ENCODE data around the gene TBC1D1.
"Not testable (repeated sequence)": the region's sequence is repeated elsewhere in the genome, so short reads cannot be mapped to it uniquely, and the experiment has no call there.

TBC1D1 gene

DNA sequence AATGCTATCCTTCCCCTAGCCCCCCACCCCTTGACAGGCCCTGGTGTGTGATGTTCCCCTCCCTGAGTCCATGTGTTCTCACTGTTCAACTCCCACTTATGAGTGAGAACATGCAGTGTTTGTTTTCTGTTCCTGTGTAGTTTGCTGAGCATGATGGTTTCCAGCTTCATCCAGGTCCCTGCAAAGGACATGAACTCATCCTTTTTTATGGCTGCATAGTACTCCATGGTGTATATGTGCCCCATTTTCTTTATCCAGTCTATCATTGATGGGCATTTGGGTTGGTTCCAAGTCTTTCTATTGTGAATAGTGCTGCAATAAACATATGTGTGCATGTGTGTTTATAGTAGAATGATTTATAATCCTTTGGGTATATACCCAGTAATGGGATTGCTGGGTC lies 32.2 kb downstream of the TBC1D1 start:
- not testable (repeated sequence) for DNase-seq (ENCODE audit: low read depth)

DNA sequence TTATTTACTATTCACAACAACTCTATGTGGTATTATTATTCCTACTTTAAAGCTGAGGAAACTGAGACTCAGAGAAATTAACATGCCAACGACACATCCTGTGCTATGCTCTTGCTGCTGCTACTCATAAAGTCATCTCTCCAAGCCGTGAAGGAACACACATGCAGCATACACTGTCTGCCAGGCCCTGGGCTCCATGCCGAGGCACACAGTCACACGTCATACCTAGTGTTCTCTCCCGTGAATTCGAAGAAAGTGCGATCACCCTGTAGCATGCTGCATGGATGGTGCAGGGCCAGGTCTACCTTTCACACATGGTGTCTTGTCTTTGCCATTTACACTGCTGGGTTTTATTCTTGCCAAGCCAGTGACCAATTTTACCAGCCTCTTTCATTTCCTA lies 34.1 kb downstream of the TBC1D1 start:
- no peak for DNase-seq (ENCODE audit: low read depth)

DNA sequence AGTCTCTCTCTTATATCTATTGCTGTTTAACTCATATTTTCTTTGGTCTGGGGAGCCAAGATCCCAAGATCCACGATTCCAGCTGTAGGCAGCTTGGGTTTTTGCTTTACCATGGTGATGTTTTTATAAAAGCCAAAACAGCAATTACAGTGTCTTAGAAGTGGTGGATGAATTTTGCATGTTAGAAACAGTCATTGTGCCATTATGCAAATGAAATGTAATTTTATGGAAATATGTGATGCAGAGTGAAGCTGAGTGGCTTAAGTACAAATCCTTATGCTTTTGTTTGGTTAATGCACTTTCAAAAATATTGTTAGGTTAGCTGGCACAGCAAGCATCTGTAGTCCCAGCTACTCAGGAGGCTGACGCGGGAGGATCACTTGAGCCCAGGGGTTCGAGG lies 36.5 kb downstream of the TBC1D1 start:
- no peak for DNase-seq (ENCODE audit: low read depth)

DNA sequence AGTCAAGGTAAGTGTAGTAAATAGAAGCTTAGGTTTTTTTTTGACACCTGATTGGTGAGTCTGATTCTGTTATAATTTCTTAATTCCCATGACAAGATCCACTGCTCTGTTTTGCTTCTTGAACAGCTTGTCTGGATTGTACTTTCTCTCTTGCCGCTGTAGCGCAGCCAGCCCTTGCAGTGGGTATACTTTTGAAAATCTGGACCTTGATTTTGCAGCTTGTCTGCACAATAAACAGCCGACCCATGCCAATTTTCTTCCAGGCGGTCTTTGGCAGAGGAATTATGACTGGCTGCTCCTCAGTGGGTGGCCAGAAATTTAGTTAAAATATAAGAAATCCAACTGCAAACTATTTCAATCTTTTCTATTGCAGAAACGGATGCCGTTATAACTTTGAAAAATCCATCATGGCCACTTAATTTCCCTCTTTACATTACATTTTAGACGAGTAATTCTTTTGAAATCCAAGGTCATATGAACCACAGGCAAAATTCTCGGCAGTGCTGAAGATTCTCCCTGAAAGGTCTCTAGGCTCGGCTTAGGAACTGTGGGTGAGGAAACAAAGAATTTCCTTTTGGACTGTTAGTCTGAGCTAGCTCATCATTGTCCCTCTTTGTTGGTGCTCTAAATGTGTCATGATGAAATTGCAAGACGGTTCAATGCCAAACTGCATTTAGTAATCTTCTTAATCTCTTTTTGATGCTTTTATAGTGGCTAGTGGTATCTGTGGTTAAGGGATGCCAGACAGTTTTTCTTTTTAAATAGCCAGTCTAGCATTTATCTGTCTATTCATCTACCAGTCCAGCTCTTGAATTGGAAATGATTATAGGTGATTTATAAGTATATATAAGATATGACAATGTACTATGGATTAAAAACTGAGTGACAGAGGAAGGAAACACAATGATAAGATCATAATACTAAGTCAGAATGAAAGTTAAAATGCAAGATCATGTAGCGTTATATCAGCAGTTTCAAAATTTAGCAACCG lies 37.8 kb downstream of the TBC1D1 start:
- DNase-seq (ENCODE audit: low read depth): no peak

DNA sequence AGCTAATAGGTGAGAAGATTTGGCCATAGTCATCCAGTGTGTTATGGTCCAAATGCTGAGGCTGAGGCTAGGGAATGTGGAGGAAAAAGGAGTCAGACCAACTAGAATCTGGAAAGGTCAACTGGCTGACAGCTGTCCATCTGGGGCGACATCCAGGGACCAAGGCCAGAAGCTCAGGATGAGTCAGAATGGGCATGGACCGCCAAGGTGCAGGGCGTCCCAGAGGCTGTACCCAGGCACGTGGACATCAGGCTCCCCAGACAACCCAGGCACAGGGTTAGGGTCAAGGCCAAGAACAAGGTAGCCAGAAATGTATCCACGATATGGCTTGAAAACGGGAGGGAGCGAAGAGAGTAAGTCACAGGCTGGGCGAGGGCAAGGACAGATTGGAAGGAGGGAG lies 43.2 kb downstream of the TBC1D1 start:
- DNase-seq (ENCODE audit: low read depth): no peak

DNA sequence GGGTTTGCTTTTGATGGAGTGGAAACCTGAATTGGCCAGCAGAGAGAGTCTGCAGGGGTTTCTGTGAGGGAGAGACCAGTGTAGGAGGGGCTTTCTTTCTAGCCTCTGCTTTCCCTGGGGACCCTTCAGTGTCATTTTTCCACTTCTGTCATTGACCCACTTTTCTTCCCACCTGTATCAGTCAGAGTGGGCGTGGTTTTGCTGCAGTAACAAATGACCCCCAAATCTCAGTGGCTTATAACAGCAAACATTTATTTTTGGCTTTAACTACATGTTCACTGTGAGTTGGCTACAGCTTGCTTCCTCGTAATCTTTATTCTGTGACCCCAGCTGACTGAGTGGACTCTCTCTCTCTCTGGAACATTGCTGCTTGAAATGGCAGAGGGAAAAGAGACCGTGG lies 43.7 kb downstream of the TBC1D1 start:
- DNase-seq (ENCODE audit: low read depth): no peak

DNA sequence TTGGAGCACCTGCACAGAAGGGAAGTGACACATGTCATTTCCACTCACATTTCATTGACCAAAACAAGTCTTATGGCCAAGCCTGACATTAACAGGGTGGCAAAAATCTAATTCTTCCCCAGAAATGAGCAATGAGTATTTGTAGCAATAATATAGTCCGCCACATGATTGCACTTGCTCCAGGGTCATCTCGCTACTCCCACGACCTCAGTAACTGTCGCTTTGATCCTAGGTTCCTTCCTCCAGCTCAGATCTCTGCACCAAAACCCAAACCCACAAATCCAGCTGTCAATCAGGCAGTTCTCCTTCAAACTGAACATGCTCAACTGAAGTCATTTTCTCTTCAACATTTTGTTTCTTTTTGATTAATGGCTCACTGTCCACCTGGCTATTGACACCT lies 44.1 kb downstream of the TBC1D1 start:
- no peak for DNase-seq (ENCODE audit: low read depth)

DNA sequence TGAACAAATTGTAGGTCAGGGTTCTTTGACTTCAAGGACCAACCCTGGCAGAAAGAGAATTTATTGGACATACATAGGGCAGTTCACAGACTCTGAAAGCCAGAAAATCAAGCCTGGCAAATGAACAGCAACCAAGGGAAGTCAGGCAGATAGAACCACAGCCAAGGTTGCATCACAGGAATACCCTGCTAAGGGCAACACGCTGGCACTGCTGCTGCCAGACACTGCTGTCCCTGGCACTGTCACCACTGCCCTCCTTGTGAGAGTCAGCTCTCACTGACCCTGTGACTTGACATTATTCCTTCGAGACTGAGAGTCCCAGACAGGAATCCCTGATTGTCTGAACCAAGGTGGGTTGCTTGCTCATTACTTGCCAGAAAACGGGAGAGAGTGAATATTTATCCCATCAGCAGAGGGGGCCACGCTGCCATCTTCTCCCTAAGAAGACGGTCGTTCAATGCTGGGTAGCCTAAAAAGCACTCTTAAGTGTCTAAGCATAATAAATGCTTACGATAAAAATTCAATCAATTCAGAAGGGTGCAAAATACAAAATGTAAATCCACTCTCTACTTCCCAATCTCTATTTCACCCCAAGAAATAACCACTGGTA lies 46.1 kb downstream of the TBC1D1 start:
- DNase-seq (ENCODE audit: low read depth): no peak

DNA sequence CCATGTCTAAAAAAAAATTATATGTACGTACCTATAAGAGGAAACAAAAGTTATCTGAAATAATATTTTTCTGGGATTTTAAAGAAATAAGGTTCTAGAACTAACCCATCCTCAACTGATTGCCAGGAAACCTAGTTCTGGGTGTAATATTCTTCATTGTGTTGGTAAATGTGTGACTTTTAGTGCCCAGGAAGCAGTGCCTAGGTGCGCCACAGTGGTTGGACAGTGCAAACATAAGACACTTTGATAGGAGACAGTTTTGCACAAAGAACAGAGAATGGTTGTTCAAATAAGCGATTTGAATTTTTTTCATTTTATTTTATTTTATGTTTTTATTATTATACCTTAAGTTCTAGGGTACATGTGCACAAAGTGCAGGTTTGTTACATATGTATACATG lies 47.3 kb downstream of the TBC1D1 start:
- DNase-seq (ENCODE audit: low read depth): no peak

DNA sequence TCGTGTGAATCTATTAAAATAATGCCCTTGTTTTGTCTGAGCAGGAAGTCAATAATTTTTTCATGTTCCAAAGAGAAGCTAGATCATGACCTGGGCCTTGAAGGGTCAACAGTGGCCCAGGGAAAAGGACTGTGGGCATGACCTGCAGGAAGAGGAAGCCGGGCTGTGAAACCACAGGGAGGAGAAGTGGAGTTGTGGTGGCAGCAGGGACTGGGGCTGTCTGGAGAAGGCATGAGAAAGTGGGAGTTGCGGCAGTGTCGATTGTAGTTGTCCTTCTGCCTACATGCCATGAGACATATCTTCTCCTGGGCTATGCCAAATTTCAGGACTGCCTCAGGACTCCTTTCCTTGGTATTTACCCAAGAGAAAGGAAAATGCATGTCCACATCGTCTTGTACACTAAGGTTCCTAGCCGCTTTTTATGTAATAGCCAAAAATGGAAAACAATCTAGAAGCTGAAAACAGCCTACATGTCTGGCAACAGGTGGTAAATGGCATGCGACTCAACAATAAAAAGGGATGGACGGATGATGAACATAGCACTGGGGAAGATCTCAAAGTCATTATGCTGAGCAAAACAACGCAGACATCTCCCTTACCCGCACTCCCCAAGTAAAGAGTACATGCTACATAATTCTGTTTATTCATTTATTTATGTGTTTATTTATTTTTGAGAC lies 55.8 kb downstream of the TBC1D1 start:
- DNase-seq (ENCODE audit: low read depth): no peak

DNA sequence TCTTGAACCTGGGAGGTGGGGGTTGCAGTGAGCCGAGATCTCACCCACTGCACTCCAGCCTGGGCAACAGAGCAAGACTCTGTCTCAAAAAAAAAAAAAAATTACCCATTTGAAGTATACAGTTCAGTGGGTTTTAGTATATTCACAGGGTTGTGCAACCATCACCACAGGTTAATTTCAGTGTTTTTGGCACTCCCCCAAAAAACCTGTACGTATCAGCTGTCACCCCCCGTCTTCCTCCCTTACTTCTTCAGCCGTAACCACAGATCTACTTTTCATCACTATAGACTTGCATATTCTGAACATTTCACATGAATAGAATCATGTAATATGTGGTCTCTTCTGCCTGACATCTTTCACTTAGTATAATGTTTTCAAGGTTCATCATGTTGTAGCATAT lies 57.7 kb downstream of the TBC1D1 start:
- no peak for DNase-seq (ENCODE audit: low read depth)

DNA sequence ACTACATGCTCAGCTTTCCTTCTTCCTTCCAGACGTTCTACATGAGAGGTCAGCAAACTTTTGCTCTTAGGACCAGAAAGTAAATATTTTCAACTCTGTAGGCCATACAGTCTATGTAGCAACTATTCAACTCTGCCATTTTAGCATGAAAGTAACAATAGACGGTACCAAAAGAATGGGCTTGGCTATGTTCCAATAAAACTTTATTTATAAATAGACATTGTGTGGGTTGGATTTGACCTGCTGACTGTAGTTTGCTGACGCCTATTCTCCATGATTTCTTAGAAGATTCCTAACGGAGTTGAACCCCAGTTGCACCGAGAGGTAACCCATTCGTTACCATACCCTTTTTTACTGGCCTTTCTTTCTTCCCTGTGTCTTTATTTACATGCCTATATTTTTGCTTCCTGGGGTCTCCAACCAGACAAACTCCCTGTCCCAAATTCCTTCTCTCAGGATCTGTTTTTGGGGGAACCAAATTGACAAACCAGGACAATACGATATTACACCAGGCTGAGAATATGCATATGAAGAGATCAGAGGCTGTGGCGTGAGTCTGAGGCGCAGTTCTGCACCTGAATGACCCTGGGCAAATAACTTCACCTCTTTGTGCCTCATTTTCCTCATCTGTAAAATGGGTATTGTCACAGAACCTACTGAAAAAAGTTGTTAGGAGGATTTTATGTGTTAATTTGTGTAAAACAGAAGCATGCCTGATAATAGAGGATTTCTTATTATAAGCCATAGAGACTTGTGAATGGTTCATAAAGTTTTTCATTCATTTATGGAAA lies 58.9 kb downstream of the TBC1D1 start:
- no peak for DNase-seq (ENCODE audit: low read depth)

DNA sequence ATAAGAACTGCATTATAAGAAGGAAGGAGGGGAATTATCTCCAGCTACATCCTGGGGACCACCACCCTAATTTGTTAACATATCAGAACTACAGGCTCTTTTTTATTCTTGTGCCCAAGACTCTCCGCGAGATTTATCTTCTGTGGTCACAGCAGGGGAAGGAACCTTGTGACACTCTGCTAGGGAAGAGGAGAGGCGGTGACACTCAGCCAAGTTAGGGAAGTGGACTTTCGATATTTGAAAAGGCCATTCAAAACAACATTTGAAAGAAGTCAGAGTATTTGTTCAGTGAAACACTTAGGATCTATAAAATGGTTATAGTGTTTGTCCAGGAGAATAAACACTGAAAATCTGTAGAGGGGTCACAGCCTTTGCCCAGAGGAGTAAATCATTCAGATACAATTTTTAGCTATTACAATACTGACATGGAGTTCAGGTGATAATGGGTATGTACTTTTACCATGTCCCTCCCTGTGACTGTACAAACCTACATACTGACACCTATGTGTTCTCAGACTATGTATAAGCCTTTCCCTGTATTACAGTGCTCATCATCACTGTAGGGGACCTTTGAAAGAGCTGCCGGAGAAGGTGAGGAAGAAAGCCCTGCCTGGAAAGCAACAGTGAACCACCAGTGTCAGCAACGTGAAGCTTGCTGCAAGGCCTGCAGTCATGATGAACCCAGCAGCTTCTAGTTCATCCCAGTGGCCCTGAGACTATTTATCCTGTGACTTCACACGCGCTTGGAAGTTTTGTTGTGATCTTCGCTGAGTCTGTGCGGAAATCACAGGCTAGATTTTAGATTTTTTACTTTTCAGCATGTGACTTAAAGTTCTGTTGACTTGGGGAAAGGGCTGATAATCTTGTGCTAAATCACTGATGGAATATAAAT lies 60.8 kb downstream of the TBC1D1 start:
- no peak for DNase-seq (ENCODE audit: low read depth)

DNA sequence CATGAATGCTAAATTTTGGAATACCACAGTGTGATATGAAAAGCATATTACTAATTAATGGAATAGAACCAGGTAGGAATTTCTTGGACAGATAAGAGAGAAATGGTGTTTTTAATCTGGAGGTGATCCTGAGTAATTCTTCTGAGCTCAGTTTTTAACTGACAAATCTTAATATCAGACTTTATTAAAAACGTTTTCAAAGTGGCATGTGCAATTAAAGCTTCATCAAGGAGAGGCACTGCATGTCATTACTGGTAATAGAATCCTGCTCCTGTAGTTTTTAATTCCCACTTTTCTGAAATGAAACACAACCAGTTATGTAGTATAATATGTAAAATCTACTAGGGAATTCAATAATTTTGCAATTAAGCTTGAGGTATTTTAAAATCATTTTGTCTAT lies 62.3 kb downstream of the TBC1D1 start:
- no peak for DNase-seq (ENCODE audit: low read depth)

DNA sequence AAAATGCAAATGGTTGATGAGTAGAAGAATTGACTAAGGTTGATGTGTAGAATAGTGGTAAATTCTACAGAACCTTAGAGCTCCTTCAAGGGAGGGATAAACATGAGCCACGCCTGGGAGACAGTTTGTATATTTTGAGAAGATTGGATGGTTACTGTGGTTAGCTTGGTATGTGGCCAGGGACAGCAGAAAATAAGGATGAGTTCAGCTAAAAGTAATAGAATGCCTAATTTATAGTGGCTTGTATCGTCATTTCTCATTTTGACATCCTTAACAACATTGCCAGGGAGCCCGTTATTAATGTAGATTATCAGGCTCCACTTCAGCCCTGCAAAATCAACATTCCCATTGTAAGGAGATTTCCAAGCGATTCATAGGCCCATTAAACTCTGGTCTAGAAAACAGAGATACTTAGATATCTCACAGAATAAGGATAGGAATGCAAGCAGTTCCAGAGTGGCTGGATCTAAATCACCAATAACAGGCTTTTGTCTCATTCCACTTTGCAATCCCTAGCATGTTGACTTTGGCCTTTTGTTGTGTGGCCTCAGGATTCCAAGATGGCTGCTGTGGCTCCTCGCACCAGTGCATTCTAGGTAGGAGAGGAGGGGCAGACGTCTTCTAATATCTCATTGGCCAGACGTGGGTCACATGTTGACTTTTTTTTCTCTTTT lies 62.9 kb downstream of the TBC1D1 start:
- DNase-seq (ENCODE audit: low read depth): no peak

DNA sequence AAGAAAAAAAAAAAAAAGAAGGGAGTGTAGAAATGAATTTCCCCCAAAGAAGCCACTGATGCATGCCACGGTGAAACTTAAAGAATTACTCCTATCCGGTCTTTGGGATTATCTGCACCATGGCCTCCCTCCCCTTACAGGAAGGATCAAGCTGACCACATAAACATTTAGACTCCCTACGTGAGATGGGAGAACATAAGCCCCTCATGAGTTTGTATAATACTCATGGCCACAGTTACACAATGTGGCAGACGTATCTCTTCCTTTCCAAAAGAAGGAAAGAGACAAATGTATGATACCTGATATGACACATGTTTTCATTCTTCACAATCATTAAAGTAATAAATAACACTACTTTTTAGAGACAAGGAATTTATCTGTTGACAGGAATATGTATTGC lies 66.1 kb downstream of the TBC1D1 start:
- DNase-seq (ENCODE audit: low read depth): no peak

DNA sequence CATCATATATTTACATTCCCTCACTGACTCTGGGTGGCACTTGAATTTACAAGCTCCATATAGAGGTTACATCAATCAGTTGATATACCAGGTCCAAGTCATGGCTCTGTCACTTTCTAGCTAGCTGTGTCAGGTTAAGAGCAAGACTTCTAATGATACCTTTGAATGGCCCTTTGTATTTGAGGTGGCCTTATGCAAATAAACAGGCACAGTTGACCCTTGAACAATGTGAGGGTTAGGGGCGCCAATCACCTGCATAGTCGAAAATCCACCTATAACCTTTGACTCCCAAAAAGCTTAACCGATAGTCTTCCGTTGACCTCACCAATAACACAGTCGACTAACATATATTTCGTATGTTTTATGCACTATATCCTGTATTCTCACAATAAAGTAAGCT lies 68.0 kb downstream of the TBC1D1 start:
- no peak for DNase-seq (ENCODE audit: low read depth)

DNA sequence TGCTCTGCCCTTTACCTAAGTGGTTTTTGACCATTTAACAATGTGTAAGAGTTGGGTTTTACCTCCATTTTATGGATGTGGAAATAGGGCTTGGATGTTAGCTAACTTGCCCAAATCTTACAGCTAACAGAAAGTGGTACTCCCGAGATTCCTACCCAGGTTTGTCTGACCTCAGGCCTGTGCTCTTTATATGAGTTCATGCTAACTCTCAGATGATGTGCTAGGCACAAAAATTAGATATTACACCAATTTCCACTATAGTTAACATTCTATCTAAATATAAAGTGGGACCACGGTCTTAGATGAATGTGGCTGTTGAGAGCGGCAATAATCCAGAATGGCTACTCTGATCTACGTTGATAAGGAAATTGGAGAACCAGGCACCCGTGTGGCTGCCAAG lies 69.2 kb downstream of the TBC1D1 start, which contains the start of gene PTTG2:
TSS of gene PTTG2 (plus strand) at position 301 of the 400 bp plus-strand sequence. CDS start at position 338, 37 bp downstream.
- no peak for DNase-seq (ENCODE audit: low read depth)

DNA sequence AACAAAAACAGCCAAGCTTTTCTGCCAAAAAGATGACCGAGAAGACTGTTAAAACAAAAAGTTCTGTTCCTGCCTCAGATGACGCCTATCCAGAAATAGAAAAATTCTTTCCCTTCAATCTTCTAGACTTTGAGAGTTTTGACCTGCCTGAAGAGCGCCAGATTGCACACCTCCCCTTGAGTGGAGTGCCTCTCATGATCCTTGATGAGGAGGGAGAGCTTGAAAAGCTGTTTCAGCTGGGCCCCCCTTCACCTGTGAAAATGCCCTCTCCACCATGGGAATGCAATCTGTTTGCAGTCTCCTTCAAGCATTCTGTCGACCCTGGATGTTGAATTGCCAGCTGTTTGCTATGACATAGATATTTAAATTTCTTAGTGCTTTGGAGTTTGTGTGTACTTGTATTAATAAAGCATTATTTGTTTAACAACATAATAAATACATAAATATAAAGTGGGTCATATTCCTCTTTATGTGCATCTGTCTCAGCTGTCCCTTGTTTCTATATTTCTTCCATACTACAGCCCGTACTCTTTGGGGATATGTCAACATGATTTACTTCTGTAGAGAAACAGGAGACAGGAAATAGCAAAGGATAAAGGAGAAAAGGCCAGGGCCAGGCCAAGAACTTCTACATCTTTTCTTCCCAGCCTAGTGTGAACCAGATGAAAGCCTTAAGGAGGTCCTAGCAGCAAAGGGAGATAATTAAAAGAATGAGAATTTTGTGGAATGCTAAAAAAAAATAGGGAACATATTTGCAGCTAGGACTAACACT lies 70.0 kb downstream of the TBC1D1 start:
- DNase-seq (ENCODE audit: low read depth): no peak

All from stimulated activated CD8-positive, alpha-beta memory T cell treated with anti-CD3 and anti-CD28 coated beads, Interleukin-12 subunit alpha, Interleukin-12 subunit beta, amount 100 ng/mL, for 1 hour (primary cell).